NCI-H82 treated with DMSO at 0.1 percent for 48 hours (cell line): ENCODE measurements around the gene APBA2.
"Not testable (repeated sequence)": the region's sequence is repeated elsewhere in the genome, so short reads cannot be mapped to it uniquely, and the experiment has no call there.

Experiments used
- DNase-seq: peaks from one replicate; lab custom pipeline; 2025; ENCODE audit not compliant: unreplicated experiment; lab: John Stamatoyannopoulos, UW

The APBA2 gene

GRCh38 chr15:29142129-29142747 lies 256.5 kb downstream of the APBA2 start:
- DNase-seq = no peak

GRCh38 chr15:29143293-29143692 lies 257.5 kb downstream of the APBA2 start:
- no peak for DNase-seq

GRCh38 chr15:29143909-29144635 lies 258.3 kb downstream of the APBA2 start:
- no peak for DNase-seq

DNA sequence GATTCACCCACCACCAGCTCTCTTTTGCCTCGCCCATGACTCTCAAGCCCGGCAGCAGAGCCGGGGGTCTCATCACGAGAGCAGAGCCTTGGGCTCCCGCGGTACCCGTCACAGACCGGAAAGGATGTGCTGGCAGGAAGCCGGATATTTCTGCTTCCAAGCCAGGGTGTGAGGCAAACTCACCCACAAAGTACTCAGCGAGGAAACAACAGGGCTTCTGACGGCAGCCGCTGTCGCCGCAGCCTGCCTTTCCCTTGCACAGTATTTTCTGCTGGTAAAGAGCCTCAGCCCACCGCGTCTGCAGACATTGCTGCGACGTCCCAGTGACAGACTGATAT lies 263.9 kb downstream of the APBA2 start:
- DNase-seq = no peak

DNA sequence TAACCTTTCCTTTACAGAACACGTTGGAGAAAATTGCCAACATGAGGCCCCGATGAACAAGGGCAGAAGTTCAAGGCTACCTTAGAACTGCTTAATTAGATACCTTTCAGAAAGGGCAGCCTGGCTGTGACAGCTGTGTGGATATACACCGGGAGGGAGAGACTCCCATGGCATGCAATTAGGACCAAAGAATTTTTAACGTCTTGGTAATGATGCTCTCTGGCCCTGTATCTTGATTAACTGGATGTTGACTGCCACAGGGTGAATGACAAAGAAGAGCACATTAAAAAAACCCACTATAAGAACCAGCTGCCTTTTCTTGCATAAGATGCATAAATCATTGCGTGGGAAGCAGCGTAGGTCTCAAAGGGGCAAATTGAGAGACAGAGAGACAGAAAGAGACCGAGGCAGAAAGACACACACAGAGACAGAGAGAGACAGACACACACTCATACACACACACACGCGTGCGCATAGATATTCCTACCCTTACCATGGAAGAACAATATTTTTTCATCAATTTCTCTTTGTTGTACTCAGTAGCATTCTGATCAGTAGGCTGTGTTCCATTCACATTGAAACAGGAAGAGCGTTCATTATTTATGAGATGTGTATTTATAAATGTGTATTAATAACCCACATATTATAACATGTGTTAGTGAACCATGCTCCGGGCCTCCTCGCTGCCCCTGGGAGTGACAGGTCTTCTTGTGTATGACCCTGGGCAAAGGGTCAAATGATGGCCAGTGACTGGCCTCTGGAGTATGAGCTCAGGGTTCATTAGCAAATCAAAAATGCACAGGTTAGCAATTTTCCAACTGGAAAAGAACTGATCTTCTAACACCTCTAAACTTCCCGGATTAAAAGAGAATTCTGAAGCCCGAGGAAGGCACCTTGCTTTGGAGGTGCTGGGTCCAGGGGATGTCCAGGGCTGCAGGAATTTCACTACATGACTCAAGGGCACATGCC lies 265.0 kb downstream of the APBA2 start:
- no peak for DNase-seq

DNA sequence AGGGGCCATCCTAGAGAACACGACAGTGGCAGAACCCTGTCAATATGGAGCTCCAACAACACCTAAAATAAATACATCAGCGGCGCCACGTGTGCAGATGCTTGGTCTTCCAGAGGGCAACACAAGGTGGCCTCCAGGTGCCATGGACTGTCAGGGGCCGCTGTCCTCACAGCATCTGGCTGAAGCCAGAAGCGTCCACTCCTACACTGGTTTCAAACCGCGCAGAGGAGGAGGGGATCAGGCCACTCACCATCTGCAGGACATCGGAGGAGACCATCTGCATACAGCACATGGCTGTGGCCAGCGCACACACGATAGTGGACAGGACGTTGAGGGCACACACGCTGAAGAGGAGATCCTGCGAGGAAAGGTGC lies 265.7 kb downstream of the APBA2 start:
- DNase-seq = no peak

GRCh38 chr15:29156521-29156920 lies 270.7 kb downstream of the APBA2 start:
- no peak for DNase-seq

DNA sequence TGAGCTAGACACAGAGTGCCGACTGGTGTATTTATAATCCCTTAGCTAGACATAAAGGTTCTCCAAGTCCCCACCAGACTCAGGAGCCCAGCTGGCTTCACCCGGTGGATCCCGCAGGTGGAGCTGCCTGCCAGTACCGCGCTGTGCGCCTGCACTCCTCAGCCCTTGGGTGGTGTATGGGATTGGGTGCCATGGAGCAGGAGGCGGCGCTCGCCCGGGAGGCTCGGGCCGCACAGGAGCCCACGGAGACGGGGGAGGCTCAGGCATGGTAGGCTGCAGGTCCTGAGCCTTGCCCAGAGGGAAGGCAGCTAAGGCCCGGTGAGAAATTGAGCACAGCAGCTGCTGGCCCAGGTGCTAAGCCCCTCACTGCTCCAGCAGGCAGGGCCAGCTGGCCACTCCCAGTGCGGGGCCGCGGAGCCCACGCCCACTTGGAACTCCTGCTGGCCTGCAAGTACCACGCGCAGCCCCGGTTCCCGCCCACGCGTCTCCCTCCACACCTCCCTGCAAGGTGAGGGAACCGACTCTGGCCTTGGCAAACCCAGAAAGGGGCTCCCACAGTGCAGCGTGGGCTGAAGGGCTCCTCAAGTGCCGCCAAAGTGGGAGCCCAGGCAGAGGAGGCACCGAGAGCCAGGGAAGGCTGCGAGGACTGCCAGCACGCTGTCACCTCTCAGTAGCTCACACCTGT lies 274.1 kb downstream of the APBA2 start:
- DNase-seq = no peak

DNA sequence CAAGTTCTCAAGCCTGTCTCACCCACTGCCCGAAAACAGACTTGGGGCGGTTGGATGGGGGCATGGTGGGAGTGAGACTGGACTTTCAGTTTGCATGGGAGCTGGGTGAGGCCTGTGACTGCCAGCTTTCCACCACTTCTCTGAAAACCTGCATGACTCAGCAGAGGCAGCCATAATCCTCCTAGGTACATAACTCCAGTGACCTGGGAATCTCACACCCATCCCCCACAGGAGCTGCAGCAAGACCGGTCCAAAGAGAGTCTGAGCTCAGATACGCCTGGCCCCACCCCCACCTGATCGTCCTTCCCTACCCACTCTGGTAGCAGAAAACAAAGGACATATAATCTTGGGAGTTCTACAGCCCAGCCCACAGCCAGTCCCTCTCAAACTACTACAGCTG lies 276.6 kb downstream of the APBA2 start:
- DNase-seq = no peak

GRCh38 chr15:29167122-29167521 lies 281.3 kb downstream of the APBA2 start:
- not testable (repeated sequence) for DNase-seq
